GM21786 (cell line): Measurements from ENCODE around the gene ALPK1.
"Not testable (repeated sequence)": the region's sequence is repeated elsewhere in the genome, so short reads cannot be mapped to it uniquely, and the experiment has no call there.

ENCODE experiments used
- ATAC-seq: cut with Tn5 transposase; IDR thresholded peaks from one replicate; pipeline ENCODE4 v1.9.1; 2021; ENCODE audit not compliant: unreplicated experiment

Gene ALPK1

GRCh38 chr4:112284166-112284565 is 13.0 kb upstream of the ALPK1 start:
- ATAC-seq = no peak

DNA sequence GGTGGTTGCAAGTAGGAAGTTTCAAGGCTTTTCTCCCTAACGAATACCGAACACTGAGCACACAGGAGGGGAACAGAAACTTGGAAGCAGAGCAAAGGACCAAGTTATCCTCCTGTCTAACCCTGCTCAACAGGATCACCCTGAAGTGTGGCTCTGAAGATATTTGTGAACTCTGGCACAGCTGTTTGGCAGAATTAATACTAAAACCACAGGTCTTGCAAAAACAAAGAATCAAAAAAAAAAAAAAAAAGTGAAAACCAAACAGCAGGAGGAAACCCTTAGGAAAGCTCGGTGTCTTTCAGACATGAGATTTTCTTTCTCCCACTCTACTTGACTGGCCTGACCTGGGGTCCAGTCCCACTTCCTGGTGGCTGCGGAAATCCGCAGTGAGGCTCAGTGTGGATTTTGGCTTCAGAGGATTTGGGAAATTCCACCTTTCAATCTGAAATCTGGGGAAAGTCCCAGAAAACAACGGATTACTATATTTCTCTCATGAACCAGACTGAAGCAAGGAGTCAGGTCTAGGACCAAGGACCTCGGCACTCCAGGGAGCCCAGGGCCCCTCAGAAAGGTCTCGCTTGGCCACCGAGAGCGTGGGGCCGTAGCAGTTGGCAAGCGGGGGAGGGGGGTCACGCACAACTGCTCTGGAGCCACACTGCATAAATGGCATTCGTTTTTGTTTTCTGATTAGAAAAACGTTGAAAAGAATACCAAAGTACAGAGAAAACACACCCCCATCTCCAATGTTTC is 12.3 kb upstream of the ALPK1 start:
- no peak for ATAC-seq

GRCh38 chr4:112287258-112287989 is 9.7 kb upstream of the ALPK1 start:
- peak; percentile 35 for ATAC-seq

DNA sequence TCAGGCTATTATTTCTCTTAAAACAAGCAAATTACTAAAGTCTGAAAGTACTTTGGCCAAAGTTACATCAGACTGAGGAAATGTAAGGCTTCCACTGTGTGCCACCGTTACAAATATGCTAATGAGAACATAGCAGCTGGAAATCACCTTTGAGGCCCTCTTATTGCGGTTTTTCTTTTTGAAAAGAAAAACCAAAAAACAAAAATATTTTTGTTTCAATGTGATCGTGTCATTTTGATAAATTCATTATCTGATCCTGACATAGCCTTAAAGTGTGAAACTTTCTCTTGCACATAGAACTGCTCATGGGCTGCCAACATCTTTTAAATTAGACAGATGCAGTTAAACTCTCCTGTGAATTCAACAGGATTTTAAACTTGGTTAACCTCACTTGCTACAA is 8.7 kb upstream of the ALPK1 start:
- peak; percentile 30 for ATAC-seq

DNA sequence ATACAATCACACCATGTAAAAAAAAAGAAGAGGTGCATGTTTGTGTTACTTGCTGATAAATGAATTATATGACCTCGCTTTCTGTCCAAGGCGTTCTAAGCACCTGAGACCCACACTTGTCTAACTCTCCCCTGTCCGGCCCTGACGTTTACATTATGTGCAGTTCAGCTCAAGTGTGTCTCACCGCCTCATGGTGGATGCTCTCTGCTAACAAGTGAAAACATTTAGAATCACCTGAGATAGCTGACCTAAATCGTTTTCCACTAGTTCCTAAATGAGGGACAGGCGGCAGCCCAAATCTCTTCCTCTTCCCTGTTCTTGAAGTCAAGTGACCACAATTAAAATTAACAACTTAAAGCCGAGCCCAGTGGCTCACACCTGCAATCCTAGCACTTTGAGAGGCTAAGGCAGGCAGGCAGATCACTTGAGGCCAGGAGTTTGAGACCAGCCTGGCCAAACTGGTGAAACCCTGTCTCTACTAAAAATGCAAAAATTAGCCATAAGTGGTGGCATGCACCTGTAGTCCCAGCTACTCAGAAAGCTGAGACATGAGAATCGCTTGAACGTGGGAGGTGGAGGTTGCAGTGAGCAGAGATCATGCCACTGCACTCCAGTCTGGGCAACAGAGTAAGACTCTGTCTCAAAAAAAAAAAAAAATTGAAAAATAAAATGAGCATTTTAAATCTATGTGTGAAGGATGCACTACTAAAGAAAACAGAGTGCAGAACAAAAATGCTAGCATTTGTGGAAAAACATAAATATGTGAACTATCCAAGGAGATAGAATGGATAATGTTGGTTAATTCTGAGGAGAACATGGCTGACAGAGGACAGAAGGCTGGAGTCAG is 7.5 kb upstream of the ALPK1 start:
- ATAC-seq = no peak

DNA sequence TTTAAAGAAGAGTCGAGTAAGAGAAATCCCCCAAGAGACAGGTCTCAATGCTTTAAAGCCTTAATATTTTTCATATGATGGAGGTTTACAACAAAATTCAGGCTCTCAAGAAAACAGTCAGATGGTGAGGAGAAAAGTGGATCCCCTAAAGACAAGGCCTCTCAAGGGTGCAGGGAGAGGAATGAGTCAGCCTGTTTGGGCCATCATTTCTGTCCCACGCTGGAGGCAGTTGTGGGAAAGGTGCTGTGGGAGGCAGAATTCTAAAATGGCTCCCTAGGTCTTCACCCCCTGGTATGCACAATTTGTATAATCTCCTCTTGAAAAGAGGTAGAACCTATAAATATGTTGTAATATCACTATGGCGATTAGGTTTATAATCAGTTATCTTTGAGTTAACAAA is 6.8 kb upstream of the ALPK1 start:
- ATAC-seq = no peak

GRCh38 chr4:112299721-112300120 is 2.6 kb downstream of the ALPK1 start:
- ATAC-seq = no peak

- peak; percentile 57 for ATAC-seq
These were observed 5.4 kb downstream of the ALPK1 start for GRCh38 chr4:112302320-112303274.

DNA sequence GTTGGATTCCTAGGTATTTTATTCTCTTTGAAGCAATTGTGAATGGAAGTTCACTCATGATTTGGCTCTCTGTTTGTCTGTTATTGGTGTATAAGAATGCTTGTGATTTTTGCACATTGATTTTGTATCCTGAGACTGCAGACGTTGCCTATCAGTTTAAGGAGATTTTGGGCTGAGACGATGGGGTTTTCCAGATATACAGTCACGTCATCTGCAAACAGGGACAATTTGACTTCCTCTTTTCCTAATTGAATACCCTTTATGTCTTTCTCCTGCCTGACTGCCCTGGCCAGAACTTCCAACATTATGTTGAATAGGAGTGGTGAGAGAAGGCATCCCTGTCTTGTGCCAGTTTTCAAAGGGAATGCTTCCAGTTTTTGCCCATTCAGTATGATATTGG is 8.3 kb downstream of the ALPK1 start:
- not testable (repeated sequence) for ATAC-seq

DNA sequence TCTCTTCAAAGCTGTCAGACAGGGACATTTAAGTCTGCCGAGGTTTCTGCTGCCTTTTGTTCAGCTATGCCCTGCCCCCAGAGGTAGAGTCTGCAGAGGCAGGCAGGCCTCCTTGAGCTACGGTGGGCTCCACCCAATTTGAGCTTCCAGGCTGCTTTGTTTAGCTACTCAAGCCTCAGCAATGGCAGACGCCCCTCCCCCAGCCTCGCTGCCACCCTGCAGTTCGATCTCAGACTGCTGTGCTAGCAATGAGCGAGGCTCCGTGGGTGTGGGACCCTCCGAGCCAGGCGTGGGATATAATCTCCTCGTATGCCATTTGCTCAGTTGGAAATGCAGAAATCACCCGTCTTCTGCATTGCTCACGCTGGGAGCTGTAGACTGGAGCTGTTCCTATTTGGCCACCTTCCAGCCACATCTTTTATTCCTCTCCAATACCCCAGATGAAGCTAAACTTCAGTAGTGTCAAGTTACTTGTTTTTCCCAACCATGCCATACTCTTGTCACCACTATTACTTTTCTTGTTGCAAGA is 12.2 kb downstream of the ALPK1 start:
- not testable (repeated sequence) for ATAC-seq

DNA sequence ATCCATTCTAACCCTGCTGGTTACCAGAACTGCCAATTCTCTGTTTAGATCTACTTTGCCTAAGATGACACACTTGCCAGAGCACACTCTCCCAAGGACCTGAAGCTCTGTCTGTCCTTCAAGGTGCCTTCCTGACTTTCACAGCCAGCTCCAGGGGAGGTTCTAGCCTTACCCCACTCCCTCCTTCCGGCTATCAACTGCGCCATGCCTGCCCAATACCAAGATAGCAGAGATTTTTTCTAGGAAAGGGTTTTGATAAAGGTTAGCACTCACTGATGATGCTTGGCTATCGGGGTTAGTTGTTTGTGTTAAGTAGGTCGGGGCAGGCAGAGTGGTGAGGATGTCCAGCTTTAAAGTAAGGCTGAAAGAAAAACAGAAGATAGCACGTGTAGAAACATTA is 14.3 kb downstream of the ALPK1 start:
- no peak for ATAC-seq

DNA sequence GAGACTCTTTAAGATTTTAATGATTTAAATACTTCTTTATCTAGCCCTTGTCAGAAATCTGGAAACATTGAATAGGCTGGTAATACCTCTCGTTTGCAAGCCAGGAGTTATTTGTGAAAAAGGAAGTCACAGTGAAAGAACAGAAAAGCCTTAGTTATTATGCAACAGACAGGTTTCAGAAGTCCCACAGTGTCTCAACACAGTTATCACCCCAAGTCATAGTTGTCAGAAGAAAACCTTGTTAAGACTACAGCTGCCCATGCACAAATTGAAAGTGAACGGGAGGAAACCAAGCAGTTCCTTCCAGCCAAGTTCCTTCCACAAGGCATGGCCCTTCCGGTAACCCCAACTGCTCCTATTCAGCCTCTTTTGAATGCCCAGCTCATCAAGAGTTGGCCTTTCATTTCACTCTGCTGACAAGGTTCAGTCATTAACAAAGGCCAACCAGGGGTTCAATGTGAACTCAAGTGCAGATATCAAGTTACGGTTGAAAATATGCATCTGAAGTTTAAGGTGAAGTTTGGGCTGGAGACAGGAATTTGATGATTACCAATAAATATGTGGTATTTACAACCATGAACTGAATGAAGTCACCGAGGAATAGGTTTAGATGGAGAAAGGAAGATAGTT is 15.6 kb downstream of the ALPK1 start:
- ATAC-seq = peak; percentile 95

- no peak for ATAC-seq
These were observed 18.3 kb downstream of the ALPK1 start for GRCh38 chr4:112315446-112315845.

DNA sequence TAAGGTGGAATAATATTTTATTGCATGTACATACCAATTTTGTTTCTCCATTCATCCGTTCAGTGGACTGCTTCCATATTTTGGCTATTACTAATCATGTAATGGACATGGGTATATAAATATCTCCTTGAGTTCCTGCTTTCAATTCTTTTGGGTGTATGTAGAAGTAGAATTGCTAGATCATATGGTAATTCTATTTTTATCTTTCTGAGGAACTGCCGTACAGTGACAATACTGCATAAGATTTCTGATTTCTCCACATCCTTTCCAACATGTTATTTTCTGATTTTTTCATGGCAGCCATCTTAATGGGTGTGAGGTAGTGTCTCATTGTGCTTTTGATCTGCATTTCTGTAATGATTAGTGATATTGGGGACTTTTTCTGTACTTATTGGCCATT is 19.2 kb downstream of the ALPK1 start:
- no peak for ATAC-seq

- ATAC-seq = peak; percentile 97
These were observed 21.3 kb downstream of the ALPK1 start for GRCh38 chr4:112318239-112319142.

- no peak for ATAC-seq
These were observed 24.9 kb downstream of the ALPK1 start for GRCh38 chr4:112321776-112322684.

DNA sequence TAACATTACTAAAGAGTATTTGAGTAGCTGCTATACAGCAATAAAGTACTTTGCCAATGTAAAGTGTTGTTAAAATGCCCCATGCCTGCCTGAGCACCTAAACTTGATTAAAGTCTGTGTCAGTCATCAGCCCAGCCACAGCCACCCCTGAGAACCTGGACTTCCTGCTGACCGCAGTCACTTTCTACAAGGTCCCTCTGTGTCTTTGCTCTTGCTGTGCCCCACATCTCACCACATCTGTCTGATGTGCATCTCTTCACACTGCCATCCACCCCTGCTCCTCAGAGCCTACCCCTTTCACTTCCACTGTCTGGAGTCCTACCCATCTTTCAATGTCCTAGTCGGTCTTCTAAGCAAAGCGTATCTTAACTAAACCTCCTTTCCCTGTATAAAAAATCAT is 25.7 kb downstream of the ALPK1 start:
- ATAC-seq = no peak

- no peak for ATAC-seq
These were observed 28.4 kb downstream of the ALPK1 start for GRCh38 chr4:112325530-112325929.
